Gastrocnemius medialis (tissue), 4 donors: ENCODE measurements around the gene TBCK. TPM values are rescaled to one million over a fixed set of nuclear protein-coding genes. Genes with fewer than 3 reads are reported as not detected.
"Not testable (repeated sequence)": the region's sequence is repeated elsewhere in the genome, so short reads cannot be mapped to it uniquely, and the experiment has no call there.

Experiments used
- ATAC-seq, 2 donors: fragments of 150-250 bp; one replicate each; pipeline ENCODE4 v1.9.1; 2016
- DNase-seq, 2 donors: peaks; one replicate each; pipeline ENCODE4 v3.0.0-alpha.2; 2019
- H3K27ac ChIP-seq, 4 donors: fragments of 200-600 bp; sonication (generic); 1 replicate in 1 of 4; 2 replicates in 3 of 4; pipeline ENCODE4 v1.5.1; 2016 to 2018; ENCODE audit warnings: mild to moderate bottlenecking in 2 of 4, moderate library complexity in 1 of 4
- H3K27me3 ChIP-seq, 3 donors: fragments of 200-600 bp; sonication (generic) in 2 of 3; 1 replicate in 1 of 3; 2 replicates in 2 of 3; pipeline versions ENCODE4 v1.5.1 to v1.6.0; 2016 to 2019; ENCODE audit warnings: mild to moderate bottlenecking in 1 of 3, moderate library complexity in 1 of 3
- H3K36me3 ChIP-seq, 2 donors: fragments of 200-600 bp; sonication (generic) in 1 of 2; one replicate each; pipeline ENCODE4 v1.5.1; 2017 to 2018
- H3K4me1 ChIP-seq, 2 donors: fragments of 200-600 bp; sonication (generic) in 1 of 2; one replicate each; pipeline ENCODE4 v1.5.1; 2016 to 2017; ENCODE audit warnings: mild to moderate bottlenecking in 2 of 2
- H3K4me3 ChIP-seq, 4 donors: fragments of 200-600 bp; sonication (generic) in 3 of 4; 1 replicate in 1 of 4; 2 replicates in 3 of 4; pipeline ENCODE4 v1.5.1; 2016 to 2019; ENCODE audit warnings: mild to moderate bottlenecking in 2 of 4
- H3K9me3 ChIP-seq, 3 donors: fragments of 200-600 bp; sonication (generic) in 2 of 3; 1 replicate in 1 of 3; 2 replicates in 2 of 3; pipeline ENCODE4 v1.5.1; 2016 to 2019
- CTCF ChIP-seq, 5 experiments: fragments of 450-650 bp in 3 of 5; fragments of 200-600 bp in 2 of 5; sonication (generic) in 2 of 5; IDR thresholded peaks in 4 of 5; conservative IDR thresholded peaks in 1 of 5; 1 replicate in 4 of 5; 2 replicates in 1 of 5; pipeline ENCODE4 v1.5.1; 2016 to 2019; ENCODE audit warnings: antibody characterized with exemption in 5 of 5, mild to moderate bottlenecking in 3 of 5, moderate library complexity in 3 of 5
- POLR2A ChIP-seq, 2 donors: fragments of 450-650 bp; IDR thresholded peaks; one replicate each; pipeline ENCODE4 v1.6.1; 2017; ENCODE audit warnings: antibody characterized with exemption in 2 of 2, mild to moderate bottlenecking in 2 of 2, moderate library complexity in 2 of 2
- in situ Hi-C, 4 donors: fragments of 200-750 bp; cut with MboI; loops; one replicate each; pipeline versions ENCODE4 v1.15.0 to v1.8.0; 2017; ENCODE audit warnings: low sequenced_read_pairs in 4 of 4
- intact Hi-C: fragments of 100-400 bp; cut with DNase I; formaldehyde crosslinking; loops from one replicate; pipeline ENCODE4 v1.15.1; 2023; ENCODE audit warnings: low total_unique reads
- total RNA-seq, 4 donors: library from RNA; depleted of rRNA; stranded (reverse); fragments of >200 nt; gene quantifications; one replicate each; pipeline versions ENCODE4 v1.1.0 to v1.2.3, GENCODE V29; 2016

TBCK gene
- total RNA-seq, 4 donors from 2014 or later: 8.1 to 17.7 (median 12.2) TPM

GRCh38 chr4:106238820-106239420 is 77.1 kb downstream of the TBCK start:
- Histone ChIP-seq H3K36me3 (peaks cover 0 to 16% of the 10 kb centered on the region in 2 donors), H3K4me1 (peaks cover 0 to 14% of the 10 kb centered on the region in 2 donors), H3K27ac (no peak overlapping the region), H3K9me3 (no peaks in the 10 kb centered on the region), H3K27me3 (no peaks in the 10 kb centered on the region), H3K4me3 (no peak overlapping the region)
- intact Hi-C loops (no loop called here), in situ Hi-C loops (loop anchor here in 1 of 4 donors (25.0 kb wide), 1 partner anchor 273 kb away; no protein-coding TSS in a partner anchor)
- TF ChIP-seq POLR2A (IDR thresholded peaks at IDR 0.05) (no peak), CTCF (IDR thresholded peaks at IDR 0.05 in 4 of 5, conservative IDR thresholded peaks at IDR 0.05 in 1 of 5) (peak in 3 of 5 experiments; percentile 10 to 42 (median 26))
- DNase-seq (no peak), ATAC-seq (peak in 1 of 2 donors; percentile 49)

GRCh38 chr4:106231931-106232330 is 84.1 kb downstream of the TBCK start:
- ATAC-seq (no peak), DNase-seq (no peak)
- H3K27ac ChIP-seq: no peak overlapping the region
- intact Hi-C loops: no loop called here
- TF ChIP-seq POLR2A (IDR thresholded peaks at IDR 0.05) (no peak), CTCF (IDR thresholded peaks at IDR 0.05 in 4 of 5, conservative IDR thresholded peaks at IDR 0.05 in 1 of 5) (no peak)
- H3K9me3 ChIP-seq: no peaks in the 10 kb centered on the region
- H3K4me1 ChIP-seq: no peaks in the 10 kb centered on the region
- no peaks in the 10 kb centered on the region for H3K27me3 ChIP-seq
- no peak overlapping the region for H3K4me3 ChIP-seq
- peaks cover 0 to 59% of the 10 kb centered on the region in 2 donors for H3K36me3 ChIP-seq
- in situ Hi-C loops: loop anchor here in 1 of 4 donors (25.0 kb wide), 1 partner anchor 280 kb away; no protein-coding TSS in a partner anchor

- H3K27me3 ChIP-seq: no peaks in the 10 kb centered on the region
- ATAC-seq: no peak
- peaks cover 0 to 20% of the 10 kb centered on the region in 2 donors for H3K36me3 ChIP-seq
- no peaks in the 10 kb centered on the region for H3K9me3 ChIP-seq
- no peak overlapping the region for H3K4me3 ChIP-seq
- in situ Hi-C loops: no loop called here
- no peak overlapping the region for H3K27ac ChIP-seq
- intact Hi-C loops: no loop called here
- TF ChIP-seq CTCF (IDR thresholded peaks at IDR 0.05 in 4 of 5, conservative IDR thresholded peaks at IDR 0.05 in 1 of 5) (no peak), POLR2A (IDR thresholded peaks at IDR 0.05) (no peak)
- DNase-seq: no peak
- no peaks in the 10 kb centered on the region for H3K4me1 ChIP-seq
Measured at GRCh38 chr4:106222548-106222947, 93.5 kb downstream of the TBCK start.

GRCh38 chr4:106213291-106213690 is 102.7 kb downstream of the TBCK start:
- H3K4me1 ChIP-seq, ATAC-seq, intact Hi-C loops, H3K27ac ChIP-seq, H3K4me3 ChIP-seq, DNase-seq, in situ Hi-C loops, H3K36me3 ChIP-seq, H3K9me3 ChIP-seq, H3K27me3 ChIP-seq: not testable (repeated sequence)

- intact Hi-C loops: no loop called here
Measured at GRCh38 chr4:106210021-106210420, 106.0 kb downstream of the TBCK start.

More at GRCh38 chr4:106210021-106210420, 106.0 kb downstream of the TBCK start:
- in situ Hi-C loops: no loop called here
- H3K27ac ChIP-seq: no peak overlapping the region
- TF ChIP-seq CTCF (IDR thresholded peaks at IDR 0.05 in 4 of 5, conservative IDR thresholded peaks at IDR 0.05 in 1 of 5): no peak
- TF ChIP-seq POLR2A (IDR thresholded peaks at IDR 0.05): no peak
- no peaks in the 10 kb centered on the region for H3K36me3 ChIP-seq
- no peak overlapping the region for H3K4me3 ChIP-seq
- no peaks in the 10 kb centered on the region for H3K9me3 ChIP-seq
- no peaks in the 10 kb centered on the region for H3K27me3 ChIP-seq
- no peak for DNase-seq
- no peaks in the 10 kb centered on the region for H3K4me1 ChIP-seq
- ATAC-seq: no peak
